ENCODE measurements around the gene LIMCH1.

GRCh38 chr4:41537292-41537890 lies 566 bp upstream of the LIMCH1 start:
- TF ChIP-seq POLR2A (IDR thresholded peaks at IDR 0.05) (no peak), POLR2AphosphoS5 (IDR thresholded peaks at IDR 0.05) (no peak)
- TF ChIP-seq, protein P1, sequence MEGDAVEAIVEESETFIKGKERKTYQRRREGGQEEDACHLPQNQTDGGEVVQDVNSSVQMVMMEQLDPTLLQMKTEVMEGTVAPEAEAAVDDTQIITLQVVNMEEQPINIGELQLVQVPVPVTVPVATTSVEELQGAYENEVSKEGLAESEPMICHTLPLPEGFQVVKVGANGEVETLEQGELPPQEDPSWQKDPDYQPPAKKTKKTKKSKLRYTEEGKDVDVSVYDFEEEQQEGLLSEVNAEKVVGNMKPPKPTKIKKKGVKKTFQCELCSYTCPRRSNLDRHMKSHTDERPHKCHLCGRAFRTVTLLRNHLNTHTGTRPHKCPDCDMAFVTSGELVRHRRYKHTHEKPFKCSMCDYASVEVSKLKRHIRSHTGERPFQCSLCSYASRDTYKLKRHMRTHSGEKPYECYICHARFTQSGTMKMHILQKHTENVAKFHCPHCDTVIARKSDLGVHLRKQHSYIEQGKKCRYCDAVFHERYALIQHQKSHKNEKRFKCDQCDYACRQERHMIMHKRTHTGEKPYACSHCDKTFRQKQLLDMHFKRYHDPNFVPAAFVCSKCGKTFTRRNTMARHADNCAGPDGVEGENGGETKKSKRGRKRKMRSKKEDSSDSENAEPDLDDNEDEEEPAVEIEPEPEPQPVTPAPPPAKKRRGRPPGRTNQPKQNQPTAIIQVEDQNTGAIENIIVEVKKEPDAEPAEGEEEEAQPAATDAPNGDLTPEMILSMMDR (IDR thresholded peaks at IDR 0.05), result no peak
